Hematopoietic multipotent progenitor cell treated with erythropoietin and hydrocortisone succinate and interleukin-3 and kit ligand, for 4 days (in vitro differentiated cells): ENCODE data around the gene GPR183.
"Not testable (repeated sequence)": the region's sequence is repeated elsewhere in the genome, so short reads cannot be mapped to it uniquely, and the experiment has no call there.

Experiments
- DNase-seq: peaks from one replicate; pipeline ENCODE4 v3.0.0-alpha.2; 2015

The GPR183 gene

DNA sequence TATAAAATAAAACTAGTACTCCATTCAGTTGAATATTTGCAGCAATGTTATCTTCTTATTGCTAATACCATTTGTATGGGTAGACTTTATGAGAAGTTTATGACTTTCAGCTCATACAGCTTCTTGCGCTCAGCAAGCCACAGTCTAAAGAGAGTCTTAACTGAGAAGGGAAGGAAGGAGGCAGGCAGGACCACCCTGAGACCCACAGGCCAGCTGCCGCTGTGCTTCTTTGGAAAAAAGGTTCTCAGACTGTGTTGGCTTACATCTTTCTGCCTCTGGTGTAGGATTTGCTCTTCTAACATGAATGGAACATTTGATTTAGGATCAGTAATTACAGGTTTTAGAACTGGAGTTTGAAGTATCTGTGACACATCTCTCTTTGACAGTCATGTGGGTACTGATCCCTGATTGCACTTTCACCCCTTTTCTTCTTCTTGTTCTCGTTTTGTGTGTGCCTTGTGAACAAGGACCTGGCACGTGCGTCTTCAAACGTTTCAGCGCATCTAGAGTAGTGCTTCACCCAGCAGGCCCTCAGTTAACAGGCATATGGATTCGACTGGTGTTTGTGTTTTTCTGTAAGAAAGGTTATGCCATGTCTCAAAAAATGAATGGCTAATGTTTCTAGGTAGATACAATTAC, 41.9 kb downstream of the GPR183 start:
- no peak for DNase-seq

DNA sequence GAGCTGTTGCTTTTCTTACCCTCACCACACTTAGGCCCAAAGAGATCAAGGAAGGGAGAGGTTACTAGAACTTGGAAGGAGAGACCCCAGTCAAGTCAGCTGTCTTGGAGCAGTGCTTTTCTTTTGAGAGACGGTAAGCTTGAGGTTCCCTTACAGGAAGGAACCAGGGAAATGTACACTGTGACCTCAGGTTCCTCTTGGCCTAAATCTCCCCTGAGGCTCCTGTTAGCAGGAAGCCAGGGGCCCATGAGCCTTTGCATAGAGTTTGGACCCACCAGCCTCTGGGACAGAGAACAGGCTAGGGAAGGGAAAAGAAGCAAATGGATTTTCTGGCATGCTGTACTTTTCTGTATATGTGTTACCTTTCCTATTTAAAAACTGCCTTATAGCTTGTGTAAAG, 43.1 kb downstream of the GPR183 start:
- peak; percentile 31 for DNase-seq

DNA sequence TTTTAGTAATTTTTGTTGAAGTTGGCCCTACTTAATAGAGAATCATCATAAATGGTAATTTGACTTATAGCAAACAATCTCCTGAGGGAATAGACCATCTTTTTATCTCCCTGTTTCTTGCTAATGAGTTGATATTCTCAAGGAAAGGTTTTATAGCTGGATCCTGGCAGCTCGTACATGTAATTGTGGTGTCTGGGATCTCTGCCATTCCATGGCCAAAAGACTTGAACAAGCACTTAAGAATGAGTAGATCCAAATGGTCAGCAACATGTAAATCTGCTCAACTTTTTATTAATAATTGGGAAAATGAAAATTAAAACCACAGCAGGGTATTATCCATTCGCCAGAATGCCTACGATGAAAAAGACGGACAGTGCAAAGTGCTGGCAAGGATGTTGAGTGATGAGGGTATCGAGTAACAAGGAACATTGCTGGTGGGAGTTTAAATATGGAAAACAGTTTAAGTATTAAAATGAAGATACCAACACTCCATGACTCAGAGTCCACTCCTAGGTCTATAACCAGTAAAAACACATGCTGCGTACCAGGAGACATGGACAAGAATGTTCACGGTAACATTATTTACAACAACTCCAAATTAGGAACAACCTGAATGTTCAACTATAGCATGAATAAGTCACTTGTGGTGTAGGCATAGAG, 43.9 kb downstream of the GPR183 start:
- no peak for DNase-seq

DNA sequence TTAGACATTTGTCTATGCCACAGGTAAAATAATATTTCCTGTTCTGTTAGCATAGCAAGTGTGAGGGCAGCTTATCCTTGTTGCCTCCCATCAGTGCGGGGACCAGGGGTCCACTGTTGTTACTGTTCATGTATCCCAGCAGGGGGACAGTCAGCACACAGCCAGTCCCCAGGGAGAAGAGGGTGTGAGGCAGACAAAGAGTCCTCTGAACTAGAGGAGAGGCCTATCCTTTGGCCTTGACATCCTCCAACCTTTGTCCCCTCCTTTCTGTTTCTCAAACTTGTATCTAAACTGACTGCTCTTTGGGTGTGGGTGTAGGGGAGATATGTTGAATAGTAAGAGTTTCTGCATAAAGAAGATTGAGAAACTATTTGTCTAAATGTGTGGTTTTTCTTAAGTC, 46.1 kb downstream of the GPR183 start:
- no peak for DNase-seq

DNA sequence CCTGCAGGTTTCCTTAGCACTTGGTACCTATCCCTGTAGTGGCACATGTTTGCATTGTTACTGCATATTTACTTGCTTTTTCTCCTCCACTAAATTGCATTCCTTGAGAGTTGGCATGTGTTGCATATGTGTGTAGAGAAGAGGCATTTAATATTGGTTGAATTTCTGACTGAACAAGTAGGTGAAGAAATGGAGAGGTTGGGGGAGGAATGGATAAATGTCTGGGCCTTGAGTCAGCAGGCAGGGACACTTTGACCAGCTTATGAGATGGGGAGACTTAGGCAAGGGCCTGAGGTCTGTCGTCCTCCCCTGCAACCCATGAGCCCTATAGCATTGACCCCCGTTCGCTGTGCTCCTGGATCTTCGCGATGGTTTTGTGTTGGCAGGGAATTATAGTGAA, 47.0 kb downstream of the GPR183 start:
- no peak for DNase-seq

DNA sequence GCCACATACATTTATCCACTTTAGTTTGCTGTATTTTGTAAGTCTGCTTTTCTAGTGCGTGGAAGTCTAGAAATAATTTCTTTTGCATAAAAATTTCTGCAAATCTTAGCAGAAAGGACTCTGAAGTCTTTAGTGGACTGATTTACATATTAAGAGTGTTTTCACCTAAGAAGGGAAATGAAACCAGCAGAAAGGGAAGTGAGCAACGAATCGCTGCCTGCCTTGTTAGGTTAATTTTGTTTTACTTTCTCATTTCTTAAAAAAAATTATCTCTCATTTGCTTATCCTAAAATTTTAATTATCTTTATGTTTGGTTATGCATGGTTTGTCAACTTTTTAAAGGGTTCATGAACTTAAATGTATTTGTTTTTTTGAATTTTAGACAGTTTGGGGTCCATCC, 48.3 kb downstream of the GPR183 start:
- DNase-seq, result peak; percentile 41

DNA sequence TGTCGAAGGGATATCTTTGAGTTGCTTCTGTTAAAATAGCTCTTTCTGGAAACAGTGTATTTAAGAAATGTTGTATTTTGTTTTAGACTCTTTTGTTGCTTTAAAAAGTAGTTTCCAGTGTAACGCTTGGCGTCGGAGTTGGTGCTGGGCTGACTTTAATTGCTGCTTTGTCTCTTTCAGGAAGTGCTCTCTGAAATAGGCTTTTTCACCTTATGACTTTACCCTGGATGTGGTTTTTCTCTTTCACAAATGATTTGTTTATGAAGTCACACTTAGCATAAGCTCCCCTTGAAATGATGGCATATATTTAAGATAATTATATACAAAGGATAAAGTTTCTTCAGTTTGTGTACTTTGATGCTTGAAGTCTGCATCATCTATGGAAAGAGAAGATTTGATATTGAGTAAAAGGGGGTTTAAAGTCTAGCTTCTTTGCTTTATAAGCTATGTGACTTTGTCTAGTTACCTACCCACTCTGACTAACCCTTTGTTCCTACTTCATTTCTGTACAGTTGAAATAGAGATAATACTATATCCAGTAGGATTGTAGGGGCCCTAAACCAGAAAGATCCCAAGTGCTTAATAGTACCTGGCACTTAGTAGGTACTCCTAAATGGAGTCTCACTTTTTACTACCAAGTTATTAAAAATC, 48.9 kb downstream of the GPR183 start, which contains the start of gene GPR18:
Gene GPR18, minus strand, starts transcription at position 170 of the 651 bp plus-strand sequence. CDS start 2,507 bp downstream, outside the sequence.
- peak; percentile 26 for DNase-seq

DNA sequence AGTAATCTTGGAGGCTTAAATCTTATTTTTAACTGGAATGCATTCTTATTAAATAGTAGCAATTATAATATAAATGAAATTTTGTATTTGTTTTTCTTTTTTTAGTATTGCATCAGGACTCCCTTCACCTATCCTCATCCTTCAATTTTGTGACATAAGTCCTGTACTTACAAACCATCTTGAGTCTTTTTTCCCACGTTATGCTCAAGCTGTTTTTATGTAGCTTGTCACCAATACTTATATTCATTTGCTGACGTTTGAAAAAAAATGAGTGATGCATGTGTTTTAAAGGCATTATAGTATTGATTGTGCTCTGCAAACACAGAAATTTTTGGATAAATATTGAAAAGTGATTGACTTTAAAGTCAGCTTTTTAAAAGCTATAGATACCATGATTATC, 49.9 kb downstream of the GPR183 start:
- no peak for DNase-seq

DNA sequence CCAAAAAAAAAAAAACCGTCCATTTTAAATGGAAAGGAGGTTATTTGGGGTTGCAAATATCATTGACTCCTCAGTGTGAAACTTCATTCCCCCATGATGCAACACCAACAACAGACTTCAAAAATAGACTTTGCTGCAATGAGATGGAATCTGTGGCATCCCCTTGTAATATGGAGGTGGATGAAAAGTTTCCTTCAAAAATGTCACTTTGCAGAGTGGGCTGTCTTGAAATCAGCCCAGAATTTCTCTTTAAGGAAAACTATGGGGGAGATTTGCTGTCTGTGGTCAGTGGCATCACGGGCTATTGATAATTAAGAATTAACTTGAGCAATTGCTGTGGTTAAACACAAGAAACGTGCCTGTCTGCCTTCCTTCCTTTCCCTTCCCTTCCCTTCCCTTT, 50.5 kb downstream of the GPR183 start:
- peak; percentile 26 for DNase-seq

DNA sequence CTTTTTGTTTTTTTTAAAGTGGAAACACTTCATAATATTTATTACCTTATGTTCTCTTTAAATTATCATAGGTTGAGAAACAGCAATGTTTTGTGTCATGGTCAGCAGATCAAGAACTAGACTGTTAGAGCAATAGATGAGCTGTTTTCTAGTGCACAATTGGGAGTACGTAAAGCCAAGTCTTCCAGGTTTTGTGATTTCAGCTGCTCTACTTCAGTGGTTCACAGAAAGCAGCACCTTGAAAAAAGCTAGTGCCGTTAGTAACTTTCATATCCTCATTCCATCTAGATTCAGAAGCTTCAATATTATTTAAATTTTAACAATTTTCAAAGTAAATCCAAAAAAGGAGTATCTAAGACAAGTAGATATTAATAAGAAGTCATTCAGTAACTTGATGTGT, 50.9 kb downstream of the GPR183 start:
- DNase-seq, result no peak

DNA sequence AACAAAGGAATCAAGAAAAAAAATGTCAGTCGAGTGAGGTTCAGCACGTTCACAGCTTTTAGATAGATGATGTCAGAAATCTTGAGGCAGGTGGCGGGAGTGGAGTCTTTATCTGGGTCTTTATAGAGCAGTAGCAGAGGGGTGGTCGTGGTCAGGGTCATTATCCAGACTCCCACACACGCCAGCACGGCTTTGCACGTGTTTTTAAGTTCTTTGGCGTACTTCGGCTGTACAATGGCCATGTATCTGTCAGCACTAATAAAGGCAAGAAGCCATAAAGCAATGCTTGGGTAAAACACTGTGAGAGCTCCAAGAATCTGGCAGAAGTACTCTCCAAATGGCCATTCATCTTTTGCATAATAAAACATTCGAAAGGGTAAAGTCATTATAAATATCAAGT, 51.9 kb downstream of the GPR183 start:
- no peak for DNase-seq

DNA sequence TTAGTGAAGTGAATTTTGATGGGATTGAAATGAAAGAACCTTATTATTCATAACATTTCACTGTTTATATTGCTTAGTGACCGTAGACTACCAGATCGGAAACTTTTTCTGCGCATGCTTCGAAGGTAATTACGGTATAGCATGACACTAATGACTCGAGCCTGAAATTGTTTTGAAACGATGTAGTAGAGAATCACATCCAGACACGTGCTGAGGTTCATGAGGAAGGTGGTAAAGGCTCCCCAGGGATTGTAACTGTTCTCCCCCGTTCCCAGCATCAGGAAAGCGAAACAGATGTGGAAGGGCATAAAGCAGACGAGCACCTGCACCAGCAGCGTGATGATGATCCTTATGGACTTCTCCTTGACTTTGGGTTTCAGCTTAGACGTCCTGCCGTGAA, 52.4 kb downstream of the GPR183 start:
- DNase-seq, result no peak

DNA sequence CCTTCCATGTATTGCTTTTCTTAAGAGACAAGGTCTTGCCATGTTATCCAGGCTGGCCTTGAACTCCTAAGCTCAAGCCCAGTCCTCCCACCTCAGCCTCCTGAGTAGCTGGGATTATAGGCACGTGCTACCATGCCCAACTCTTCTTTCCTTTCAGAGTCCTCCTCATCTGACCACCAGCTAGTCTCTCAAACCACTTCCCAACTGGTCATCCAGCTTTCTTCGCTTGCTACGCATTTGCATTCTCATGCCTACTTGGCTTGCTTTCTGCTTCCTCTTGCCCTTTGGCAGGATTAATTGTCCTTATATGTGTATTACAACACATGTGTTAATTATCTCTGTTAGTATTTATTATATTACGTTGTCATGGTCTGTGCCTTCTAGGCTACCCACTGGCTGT, 55.3 kb downstream of the GPR183 start:
- DNase-seq, result no peak

DNA sequence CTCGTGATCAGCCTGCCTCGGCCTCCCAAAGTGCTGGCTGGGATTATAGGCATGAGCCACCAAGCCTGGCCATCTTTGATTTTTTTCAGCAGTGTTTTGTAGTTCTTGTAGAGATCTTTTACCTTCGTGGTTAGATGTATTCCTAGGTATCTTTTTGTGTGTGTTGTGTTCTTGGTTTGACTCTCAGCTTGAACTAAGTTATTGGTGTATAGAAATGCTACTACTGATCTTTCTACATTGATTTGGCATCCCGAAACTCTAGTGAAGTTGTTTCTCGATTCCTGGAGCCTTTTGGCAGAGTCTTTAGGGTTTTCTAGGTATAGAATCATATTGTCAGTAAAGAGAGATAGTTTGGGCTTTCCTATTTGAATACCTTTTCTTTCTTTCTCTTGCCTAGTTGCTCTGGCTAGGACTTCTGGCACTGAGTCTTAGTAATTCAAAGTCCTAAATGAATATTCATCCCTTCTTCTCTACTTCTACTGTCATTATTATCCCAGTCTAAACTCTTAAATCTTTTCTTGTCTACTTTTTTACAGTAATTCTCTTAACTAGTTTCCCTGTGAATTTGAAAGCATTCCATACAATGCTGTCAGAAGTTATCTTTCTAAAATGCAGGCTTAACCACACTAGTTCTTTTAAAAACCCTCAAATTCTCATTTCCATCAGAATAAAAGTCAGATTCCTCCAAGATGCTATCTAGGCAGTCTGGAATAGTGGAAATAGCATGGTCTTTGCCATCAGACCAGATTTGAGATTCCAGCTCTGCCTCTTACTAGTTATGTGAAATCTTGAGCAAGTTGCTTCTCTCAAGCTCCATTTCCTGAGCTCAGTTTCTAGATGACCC, 56.0 kb downstream of the GPR183 start:
- DNase-seq, result no peak

DNA sequence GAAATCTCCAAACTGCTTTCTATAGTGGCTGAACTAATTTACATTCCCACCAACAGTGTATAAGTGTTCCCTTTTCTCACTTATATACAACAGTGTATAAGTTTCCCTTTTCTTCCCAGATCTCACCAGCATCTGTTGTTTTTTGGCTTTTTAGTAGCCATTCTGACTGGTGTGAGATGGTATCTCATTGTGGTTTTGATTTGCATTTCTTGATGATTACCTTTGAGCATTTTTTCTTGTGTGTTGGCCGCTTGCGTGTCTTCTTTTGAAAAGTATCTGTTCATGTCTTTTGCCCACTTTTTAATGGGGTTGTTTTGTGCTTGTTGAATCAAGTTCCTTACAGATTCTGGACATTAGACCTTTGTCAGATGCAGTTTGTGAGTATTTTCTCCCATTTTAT, 57.6 kb downstream of the GPR183 start:
- not testable (repeated sequence) for DNase-seq

DNA sequence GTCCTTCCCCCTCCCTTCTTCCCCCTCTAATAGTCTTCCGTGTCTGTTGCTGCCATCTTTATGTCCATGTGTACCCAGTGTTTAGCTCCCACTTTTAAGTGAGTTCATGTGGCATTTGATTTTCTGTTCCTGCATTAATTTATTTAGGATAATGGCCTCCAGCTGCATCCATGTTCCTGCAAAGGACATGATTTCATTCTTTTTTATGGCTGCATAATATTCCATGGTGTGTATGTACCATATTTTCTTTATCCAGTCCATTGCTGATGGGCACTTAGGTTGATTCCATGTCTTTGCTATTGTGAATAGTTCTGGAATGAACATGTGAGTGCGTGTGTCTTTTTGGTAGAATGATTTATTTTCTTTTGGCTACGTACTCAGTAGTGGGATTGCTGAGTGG, 58.0 kb downstream of the GPR183 start:
- DNase-seq, result not testable (repeated sequence)

DNA sequence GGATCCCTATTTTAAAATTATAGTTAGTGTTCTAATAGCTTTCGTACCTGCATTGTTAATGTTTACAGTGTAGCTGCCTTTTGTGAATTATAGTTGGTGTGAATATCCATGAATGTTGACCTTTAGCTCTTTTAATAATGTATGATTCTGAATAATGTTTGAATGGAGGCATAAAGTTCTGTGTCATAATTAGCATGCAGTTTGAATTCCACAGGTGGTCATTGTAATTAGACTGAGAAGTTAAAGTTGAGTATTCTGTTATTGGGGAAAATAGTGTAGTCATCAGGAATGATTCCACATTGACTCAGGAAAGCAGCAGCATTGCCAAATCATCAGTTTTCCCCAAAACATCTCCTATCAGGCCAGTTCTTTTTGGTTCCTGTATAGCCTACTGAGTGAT, 61.1 kb downstream of the GPR183 start:
- no peak for DNase-seq
